Hypothalamus (tissue), 51 donors: ENCODE results near the gene HOXA5.

Source experiments
- DNase-seq, 51 donors: peaks; one replicate each; lab custom pipeline; 2025; lab: John Stamatoyannopoulos, UW

Gene HOXA5

DNA sequence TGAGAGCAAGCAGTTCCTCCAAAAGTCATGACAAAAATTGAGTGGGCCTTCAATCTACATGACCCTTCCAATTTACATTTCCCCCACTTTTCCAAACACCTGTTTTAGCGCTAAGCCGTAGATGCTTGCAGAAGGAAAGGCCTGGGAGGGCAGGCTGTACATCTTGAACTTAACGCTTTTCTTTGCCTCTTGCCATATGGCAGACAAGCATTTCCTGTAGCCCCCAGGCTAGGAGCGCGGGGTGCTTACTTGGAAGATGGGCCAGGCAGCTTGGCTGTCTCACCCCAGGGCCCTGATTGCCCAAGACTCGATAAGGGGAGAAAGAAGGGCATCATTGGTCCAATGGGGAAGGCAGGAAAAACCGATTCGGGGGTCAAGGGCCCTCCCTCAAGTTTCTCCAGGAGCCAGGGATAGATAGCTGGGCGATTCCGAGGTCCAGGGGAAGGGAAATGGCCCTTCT is 28.9 kb upstream of the HOXA5 start:
- no peak for DNase-seq

DNA sequence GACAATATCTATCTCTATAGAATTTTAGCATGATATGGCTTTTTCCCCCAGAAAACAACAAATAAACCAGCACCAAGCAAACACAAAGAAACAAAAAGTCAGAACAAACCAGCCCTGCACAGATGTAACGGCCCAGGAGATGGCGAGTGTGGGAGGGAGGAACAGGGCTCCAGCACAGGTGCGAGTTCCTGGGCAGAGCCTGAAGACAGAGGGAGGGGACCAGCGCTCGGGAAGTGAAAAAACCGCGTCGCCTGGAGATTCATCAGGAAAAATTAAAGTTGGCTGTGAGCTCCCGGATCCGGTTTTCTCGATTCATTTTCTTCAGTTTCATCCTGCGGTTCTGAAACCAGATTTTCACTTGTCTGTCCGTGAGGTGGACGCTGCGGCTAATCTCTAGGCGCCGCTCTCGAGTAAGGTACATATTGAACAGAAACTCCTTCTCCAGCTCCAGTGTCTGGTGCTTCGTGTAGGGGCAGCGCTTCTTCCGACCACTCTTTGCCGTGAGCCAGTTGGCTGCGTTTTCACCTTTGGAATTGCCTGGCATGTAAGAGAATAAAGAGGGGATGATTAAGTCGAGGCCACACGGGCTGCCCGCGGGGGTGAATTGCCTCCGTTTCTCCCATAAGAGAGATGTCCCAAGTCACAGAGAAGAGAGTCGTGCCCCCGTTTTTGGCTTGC is 28.3 kb upstream of the HOXA5 start:
- no peak for DNase-seq

DNA sequence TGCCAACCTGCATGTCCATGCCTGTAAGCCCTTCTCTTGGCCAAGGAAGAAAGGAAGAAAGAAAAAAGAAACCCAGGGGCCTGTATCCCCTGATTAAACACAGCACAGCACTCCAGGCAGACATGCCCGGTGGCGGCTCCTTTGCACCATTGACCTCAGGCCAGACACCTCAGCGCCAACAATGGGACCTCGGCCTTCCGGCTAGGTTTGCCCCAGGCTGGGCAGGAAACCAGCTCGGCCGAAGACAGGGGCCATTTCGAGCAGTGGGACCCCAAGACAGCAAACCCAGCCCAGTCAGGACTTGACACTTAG is 27.8 kb upstream of the HOXA5 start:
- DNase-seq: no peak

DNA sequence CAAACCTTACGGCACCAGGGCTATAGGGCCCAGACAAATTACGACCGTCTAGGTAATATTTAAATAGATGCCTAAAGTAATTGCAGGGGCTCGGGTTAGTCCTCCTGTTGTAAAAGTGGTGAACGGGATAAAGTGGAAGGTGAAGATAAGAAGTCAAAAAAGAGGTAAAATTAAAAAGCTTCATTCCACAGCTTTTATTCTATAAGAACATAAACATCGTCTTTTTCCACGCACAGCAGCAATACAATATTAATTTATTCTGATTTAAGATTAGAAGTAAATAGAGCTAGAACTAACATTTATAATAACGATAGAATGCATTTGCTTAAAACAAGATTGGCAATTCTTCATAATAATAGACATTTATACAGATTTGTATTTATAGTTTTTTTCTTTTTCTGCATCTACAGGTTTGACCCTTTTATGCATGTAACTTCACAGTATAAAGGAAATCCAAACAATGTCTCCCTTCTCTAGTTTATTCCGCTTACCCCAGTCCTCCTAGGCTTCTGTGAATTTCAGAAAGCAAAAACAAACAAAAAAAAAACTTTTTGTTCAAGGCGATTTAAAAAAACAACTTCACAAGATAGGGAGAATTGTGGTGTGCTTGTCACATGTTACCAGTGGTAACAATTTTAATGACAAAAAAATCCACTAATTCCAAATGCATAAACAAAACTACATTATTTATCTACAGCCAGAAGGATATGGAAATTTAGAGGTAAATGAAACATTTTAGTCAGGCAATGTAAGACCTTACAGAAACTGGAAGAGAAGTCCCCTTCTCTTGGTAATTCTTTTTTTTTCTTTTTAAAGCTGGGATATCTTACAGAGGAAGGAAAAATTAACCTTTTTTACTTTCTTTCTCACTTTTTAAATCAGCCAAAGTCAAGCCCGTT is 27.2 kb upstream of the HOXA5 start:
- no peak for DNase-seq

DNA sequence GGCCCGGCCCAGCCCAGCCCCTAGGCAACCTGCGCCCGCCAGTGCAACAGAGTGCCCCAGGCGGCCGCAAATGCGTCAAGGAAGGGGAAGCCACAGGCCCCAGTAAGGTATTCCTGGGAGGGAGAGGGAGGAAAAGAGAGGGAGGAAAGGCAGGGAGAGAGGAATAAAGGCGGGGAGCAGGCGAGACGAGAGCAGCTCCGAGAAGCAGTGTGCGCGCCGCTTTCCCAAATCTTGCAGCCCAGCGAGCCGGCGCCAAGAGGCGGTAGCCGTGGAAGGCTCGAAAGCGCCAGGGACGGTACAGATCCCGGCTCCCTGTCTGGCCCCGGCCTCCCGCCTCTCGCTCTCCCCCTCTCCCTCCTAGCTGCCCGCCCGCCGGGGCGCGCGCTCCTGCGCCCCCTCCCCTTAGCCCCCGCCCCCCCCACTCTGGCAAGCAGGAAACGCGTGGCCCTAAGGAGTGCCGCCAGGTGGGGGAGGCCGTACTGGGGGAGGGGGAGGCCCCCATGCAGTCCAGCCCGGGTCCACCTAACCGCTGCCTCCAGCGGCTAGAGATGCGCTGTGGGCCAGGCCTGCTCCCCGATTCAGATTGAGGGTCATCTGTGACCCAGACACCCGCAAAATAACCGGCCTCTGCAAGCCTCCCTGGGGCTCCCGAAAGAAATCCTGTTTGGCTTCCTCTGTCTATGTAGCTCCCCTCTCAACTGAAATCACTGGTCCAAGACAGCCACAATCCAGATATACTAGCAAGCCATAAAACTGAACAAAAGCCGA is 26.4 kb upstream of the HOXA5 start:
- no peak for DNase-seq

DNA sequence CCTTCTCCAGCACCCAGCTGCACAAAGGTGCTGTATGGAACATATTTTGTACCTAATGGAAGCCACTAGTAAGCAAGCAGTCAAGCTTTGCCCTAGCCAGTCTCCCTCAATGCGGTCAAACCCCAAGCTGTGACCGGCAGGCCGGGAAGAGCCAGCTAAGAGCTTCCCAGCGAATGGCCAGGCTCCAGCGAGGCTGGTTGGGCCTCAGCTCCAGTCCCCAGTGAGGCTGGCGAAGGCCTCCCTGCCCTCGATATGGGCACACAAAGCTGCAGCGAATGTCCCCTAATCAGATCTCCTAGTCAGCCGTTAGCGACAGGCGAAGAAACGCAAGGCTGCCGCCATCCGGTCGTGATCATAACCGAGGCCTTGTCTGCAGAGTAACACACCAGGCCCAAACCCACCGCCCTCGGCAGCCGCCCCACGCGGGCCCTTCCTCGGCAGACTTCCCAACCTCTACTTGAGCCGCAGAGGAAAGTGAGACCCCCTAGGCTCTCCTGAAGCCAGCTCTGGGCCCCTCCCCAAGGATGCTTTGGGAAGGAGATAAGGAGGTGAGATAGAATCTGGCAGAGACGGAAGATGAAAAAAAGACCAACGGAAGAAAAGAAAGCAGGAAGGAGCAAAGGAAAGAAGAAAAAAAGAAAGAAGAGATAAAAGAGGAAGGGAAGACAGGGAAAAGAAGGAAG is 24.9 kb upstream of the HOXA5 start:
- no peak for DNase-seq

DNA sequence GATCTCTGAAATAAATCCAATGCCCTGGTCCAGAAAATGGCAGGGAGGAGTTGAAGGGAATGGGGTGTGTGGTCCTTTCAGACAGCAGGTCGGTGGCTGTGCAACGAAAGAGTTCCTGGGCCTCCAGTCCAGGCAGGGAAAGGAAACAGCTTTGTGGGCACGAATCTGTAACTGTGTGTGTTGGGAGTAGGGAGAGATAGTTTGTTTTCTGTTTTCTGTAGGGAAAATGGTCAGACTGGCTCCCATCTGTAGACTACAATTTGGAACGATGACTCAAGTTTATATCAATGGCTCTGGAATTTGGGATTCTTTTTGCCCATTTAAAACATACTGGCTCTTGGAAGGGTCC is 24.4 kb upstream of the HOXA5 start:
- no peak for DNase-seq

DNA sequence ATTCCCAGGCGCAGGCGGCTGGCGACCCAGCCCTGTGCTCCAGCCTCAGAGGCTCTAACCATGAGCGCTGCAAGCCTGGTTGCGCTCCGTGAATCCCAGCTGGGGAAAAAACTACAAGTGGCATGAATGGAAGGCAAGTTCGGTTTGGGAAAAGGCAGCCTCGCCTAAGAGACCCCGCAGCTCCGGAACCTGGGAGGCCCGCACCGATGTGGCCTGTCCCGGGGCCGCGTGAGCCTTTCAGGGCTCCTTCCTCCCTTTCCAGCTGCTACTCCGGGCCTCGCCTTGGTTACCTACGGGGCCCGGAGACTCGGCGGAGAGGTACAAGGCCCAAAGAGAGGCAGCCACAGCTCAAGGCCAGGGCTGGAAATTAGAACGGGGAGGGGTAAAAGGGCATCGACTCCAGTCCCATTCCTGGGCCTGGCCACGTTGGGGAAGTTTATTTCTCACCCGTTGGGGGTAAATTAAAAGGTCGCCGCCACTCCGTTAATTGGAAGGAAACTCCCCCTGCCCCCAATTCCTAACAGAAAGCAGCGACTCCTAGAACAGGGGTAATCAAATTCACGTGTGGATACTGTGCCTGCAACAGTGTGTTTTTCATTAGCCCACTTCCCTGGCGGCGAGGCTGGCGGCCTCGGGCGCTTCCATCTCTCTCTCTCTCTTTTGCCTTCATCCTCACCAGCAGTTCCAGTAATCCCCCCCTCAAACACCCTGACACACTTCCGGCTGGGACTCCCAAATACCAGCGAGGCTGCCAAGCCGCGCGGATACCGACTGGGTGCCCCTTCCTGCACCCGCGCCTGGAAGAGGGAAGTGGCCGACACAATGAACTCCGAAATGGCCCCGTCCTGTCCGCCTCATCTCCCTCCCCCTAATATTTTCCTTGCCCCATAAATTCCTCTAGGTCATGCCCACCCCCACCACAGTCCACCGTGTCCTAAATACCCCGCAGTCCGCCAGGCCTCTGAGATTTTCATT is 23.3 kb upstream of the HOXA5 start:
- DNase-seq: no peak

DNA sequence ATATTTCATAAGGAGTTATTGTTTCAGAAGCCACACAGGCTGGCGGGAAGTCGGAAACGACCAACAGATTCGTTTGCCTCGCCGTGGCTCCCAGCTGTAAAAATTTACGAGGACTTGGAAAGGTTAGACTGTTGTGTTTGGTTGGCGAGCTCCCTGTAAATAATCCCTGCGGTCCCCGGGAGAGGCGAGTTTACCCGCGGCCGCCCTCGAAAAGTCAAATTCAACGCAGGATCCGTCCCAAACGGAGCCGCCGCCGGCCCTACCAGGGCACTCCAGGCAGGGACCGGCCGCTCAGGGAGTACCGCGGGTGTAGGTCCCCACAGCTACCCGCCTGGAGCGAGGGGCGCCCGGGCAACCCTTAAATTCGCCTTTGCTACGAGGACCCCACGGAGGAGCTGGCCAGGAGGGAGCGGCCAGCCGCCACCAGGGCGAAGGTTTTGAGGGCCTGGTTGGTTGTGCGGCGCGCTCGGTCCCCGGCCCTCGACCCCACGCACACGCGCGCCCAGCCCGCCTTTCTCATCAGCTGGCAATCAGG is 22.6 kb upstream of the HOXA5 start:
- no peak for DNase-seq

DNA sequence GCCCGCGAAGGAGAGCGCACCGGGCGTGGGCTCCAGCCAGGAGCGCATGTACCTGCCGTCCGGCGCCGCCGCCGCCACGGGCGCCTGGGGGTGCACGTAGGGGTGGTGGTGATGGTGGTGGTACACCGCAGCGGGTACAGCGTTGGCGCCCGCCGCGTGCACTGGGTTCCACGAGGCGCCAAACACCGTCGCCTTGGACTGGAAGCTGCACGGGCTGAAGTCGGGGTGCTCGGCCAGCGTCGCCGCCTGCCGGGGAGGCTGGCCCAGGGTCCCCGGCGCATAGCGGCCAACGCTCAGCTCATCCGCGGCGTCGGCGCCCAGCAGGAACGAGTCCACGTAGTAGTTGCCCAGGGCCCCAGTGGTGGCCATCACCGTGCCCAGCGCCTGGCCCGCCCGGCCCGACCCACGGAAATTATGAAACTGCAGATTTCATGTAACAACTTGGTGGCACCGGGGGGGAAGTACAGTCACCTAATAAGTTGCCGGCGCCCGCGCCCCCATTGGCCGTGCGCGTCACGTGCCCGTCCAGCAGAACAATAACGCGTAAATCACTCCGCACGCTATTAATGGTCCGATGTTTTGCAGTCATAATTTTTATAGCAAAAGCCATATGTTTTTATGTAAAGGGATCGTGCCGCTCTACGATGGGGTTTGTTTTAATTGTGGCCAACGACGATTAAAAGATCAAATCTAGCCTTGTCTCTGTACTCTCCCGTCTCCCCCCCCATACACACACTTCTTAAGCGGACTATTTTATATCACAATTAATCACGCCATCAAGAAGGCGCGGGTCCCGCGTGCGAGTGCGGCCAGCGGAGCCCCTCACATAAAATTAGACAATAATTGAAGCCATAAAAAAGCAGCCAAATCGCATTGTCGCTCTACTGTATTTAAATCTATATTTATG is 21.9 kb upstream of the HOXA5 start, which contains the start of gene HOXA9:
HOXA9 (minus strand) TSS at position 449 of the 907 bp plus-strand sequence; CDS start at position 369, 80 bp downstream.
- no peak for DNase-seq

DNA sequence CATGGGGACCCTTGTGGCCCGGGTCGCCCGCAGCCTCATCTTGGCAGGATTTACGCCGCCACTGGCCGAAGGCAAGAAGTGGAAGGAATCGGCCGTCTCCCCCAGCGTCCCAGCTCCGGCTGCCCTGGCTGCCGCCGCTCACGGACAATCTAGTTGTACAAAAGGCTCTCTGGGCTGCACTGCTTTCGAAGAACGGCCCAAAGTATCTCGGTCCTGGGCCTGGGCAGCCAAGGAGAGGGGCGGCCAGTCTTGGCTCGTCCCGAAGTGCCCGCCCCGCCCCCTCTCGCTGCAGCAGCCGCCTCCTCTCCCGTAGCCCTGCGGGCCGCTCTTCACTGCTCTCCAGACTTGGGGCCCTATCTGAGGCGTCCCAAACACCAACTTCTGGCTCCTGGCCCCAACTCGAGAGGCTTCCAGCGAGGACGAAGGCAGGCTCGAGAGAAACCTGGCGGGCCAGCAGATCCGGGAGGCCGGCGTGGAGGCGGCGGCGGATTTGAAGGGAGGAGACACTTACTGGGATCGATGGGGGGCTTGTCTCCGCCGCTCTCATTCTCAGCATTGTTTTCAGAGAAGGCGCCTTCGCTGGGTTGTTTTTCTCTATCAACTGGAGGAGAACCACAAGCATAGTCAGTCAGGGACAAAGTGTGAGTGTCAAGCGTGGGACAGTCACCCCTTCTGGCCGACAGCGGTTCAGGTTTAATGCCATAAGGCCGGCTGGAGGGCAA is 21.0 kb upstream of the HOXA5 start:
- no peak for DNase-seq

DNA sequence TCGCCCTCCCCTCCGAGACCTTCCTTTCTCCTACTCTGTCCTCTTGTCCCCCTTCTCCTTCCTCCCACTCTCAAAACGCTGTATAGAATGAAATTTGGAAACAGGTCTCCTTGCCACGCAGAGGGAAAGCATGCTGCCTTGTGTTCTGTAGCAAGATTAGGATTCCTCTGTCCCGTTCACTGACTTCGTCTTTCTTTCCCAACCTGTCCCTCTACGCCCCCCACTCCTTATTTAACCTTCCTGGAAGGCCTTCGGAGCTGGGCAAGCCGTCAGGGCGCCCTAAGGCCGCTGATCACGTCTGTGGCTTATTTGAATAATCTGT is 20.5 kb upstream of the HOXA5 start:
- no peak for DNase-seq

DNA sequence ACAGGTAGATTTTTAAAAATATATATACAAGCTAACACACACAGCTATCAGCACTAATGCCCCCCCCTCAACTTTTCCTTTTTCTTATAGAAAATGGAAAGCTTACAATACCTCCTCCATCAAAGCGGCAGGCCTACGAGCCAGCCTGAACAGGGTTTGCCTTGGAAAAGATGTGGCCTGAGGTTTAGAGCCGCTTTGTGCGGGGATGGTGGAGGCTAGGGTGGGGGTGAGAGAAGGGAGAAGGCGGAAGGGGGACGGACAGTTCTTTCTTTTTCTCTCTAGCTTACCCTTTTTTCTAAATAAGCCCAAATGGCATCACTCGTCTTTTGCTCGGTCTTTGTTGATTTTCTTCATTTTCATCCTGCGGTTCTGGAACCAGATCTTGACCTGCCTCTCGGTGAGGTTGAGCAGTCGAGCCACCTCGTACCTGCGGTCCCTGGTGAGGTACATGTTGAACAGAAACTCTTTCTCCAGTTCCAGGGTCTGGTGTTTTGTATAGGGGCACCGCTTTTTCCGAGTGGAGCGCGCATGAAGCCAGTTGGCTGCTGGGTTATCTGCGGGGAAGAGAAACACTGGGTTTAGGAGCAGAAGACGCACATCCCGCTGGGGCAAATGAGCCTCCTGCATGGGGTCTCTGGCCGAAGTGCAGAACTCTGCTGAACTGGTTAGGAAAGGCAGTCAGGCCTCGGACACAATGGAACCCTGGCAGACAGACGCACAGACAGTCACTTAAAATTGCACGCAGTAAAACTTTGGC is 20.0 kb upstream of the HOXA5 start:
- DNase-seq: no peak

DNA sequence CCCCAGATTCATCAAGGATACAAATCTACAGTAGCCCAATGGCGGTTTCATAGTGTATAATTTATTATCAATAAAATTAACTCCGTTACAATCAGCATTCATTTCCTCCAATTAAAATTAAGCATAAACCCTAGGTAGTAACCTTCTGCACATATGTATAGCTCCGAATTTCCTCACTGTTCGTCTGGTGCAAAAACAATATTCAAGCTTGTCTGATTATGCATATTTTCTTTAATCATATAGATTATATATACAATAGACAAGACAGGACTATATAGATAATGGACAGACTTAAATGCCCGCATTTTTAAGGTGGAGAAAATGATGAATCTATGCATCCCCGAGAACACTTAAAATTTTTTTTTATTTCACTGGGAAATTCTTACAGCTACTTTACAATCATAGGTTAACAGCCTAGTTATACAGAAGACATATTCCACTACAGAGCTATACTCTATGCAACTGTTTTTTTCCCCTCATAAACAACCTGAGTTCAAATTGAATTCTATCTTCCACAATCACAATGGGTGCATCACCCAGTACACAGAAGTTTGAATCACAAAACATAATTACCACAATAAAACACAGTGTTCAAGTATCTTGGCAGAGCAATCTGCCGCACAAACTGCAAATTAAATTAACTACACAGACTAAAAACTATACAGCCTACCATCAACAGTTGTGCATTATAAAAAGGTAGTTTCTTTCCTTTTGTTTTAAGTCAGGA is 19.2 kb upstream of the HOXA5 start:
- no peak for DNase-seq

DNA sequence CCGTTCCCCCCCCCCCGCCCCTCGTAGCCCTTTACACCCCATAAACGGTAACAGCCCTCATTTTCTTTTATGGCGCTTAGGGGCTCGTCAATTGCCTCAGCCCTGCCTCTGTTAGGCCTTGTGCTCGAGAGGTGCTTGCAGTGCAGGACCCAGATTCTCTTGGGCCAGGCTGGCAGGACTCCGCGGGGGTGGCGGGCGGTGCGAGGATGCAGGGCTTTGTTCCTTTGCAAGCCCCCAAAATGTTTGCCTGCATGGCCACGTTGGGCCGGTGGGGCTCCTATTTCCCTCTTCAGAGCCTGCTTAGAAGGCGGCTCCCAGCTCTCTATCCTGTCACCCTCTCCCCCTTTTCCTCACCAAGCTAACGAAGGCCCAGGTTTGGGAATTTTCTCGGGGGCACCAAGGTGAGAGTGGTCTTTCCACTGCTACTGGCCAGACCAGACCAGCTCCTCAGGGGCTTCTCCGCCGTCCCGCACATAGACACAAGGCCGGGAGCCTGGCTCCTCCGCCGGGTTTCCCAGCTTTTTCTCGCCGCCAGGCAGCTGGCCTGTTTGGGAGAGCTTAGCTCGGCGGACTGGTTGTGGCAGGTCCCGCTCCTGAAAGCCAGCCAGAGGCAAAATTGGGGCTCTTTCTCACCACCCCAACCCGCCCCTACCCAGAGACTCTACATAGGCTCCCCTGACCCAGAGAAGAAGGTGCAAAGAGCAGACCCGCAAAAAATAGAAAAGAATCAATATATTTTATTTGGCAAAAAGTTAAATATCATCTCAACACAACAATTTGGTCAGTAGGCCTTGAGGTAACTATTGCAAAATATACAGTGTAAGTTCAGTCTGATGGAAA is 18.5 kb upstream of the HOXA5 start:
- DNase-seq: no peak
